HG02763 (cell line): ENCODE measurements around the gene CMTM8.

Source experiments
- ATAC-seq: cut with Tn5 transposase; IDR thresholded peaks from one replicate; pipeline ENCODE4 v1.9.1; 2021; ENCODE audit warnings: mild to moderate bottlenecking, moderate library complexity; ENCODE audit not compliant: unreplicated experiment

The CMTM8 gene

DNA sequence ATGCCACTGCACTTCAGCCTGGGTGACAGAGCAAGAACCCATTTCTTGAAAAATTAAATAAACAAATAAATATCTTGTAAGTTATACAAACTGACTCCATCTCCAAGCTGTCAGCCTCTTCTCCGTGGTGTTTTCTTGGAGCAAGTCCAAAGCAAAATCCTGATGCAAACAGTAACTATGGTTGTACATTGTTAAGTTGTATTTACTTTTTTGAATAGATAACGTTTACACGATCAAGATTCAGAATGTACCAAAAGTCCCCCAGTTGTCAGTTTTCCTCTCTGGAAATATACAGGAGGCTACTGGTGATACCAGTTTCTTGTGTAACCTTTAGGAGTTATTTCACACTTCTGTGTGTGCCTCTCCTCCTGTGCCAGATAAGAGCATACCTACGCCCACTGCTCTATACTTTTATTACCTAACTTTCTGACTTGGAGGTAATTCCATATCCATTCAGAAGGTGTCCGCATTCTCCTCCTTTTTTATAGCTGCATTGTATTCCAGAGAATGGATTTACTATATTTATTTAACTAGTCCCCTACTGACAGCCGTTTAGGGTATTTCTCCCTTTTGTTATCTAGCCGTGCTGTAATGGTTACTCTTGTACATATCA, 167.3 kb downstream of the CMTM8 start:
- ATAC-seq, result no peak

DNA sequence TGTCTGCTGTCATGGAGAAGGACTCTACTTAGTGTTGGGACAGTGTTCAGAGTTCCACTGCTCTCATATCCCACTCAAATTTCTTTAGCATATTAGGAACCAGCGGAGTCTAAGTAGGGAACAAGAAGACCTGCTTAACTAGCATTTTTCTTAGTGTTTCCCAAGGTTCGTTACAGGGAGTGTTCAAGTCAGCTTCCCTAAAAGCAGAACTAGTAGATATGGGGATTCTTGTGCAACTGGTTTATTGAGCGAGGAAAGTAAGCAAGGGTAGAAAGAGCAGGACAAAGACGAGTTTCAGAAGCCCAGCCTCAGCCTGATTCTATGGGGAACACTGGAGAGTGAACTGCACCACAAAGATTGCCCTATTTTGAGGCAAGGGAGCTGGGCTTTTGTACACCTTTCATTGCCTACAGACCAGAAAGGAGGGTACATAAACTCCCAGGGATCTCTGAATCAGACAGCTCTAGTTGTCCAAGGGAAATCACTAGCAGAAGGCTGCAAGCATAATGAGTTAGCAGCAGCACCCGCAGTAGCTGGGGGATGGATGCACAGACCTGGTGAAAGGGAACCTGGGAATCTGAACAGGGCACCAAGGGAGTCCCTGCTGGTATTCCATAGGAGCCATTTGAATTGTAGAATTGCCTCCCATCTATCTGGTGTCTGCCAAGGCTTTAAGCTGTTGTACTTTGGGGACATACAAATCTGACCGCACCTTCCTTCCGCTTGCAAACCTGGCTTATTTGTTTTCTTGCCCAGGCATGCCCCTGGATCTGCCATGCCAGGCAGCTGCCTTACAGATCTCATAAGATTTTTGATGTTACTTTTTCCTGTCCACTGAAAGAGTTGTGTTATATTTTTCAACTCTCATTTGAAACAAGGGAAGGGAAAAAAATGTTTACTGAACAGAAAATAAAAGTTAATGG, 168.3 kb downstream of the CMTM8 start:
- ATAC-seq, result no peak

DNA sequence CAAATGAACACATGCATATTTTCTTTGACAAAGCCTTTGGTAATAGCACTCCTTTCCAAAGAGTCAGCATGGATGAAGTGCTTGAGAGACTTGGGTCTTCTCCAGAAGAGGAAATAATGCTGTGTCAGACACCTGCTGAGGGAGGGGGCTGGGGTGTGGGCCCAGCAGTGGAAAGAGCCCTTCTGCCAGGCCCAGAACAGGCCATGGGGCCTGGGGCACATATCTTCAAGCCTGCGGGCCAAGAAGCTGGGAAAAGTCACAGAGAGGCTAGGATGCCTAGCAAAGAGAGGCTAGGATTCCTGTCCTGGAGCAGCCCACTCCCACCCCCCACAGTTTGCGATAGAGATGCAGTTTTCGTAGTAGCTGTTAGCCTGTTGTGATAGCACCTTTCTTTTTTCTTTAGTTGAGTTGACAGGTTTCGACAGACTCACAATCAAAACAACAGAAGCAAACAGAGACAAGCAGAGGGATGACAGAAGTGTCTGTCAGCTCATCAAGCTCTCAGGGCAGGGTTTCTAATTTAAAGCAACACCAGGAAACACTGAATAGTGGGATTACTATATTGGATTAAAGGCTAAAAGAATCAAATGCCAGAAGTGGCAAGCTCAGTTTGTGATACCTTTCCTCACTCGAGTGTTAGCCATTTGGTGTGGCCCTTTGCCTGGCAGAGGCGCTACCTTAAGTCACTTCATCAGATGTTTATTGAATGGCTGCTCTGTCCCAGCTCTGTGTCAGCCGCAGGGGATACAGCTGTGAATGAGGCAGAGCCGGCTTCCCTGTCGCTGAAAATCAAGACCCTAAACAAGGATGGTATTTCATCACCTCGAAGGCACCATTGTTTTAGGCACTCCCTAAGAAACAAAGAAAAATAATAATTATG, 172.1 kb downstream of the CMTM8 start:
- ATAC-seq, result no peak

DNA sequence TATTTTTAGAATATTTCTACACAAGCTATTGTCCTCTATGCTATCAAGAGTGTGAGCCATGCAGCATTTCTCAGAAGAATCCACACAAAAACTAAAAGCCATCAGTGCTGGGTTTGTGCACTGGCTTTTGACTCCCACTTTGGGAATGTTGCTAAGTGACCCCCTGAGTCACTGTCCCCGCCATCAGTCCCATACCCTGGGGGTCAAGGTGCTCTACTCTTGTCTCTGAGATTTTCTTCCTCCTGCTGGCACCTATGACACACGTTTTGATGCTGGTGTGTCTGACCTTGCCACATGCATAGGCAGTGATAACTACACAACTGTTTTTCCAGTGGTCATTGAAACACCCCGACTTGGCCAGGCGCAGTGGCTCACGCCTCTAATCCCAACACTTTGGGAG, 173.0 kb downstream of the CMTM8 start:
- ATAC-seq, result no peak

- no peak for ATAC-seq
Observed at GRCh38 chr3:32412887-32413286, 174.4 kb downstream of the CMTM8 start.

DNA sequence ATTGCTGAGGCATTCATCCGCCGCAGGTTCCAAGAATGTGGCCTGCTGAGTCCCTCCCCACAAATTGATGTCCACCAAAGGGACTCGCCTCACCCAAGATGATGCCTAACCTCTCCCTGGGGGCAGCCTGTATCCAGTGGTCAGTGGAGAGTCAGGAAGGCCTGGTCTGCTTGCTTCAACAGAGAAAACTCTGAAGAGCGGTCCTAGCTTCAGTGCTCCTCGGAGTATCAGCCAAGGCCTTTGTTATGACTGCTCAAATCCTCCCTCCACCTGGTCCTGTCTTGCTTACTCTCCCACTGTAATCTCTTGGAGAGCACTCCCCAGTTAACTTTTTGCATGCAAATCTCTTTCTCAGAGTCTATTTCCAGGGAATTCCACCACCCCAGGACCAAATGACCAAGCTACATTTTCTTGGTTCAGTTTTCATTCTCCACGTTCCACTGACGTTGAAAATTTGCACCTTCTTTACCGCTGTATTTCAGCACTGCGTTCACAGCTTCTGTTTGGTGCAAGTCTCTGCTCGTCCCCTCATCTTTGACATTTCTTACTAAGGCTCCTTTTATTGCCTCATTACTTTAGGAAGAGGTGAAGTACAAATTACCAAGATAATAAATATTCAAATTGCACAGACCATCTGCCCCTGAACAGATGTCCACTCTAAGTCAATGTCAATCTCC, 175.5 kb downstream of the CMTM8 start:
- no peak for ATAC-seq

DNA sequence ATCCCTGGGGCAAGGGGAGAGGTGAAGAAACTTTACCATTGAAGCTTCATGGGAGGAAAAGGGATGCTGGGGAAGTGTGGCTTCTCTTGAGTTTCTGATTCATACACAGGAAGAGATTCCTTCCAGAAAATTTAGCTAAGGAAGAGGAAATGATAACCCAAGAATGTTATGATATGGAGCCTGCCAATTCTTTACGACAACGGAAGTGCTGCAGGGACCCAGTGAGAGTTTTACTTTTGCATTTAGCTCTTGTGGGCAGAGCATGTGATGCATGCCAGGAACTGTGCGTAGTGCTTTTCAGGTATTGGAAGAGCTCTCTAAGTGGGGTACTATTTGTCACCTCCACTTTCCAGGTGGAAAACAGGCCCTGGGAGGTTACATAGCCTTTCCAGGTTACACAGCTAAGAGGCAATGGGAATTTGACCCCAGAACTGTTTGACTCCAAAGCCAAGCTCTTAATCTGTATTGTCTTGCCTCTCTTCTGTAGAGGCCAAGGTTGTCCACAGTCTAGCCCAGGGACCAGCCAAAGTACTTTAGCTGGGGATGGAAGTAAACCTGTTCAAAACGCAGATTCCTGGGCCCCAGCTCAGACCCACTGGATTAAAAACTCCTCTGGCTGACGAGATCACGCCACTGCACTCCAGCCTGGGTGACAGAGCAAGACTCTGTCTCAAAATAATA, 176.2 kb downstream of the CMTM8 start:
- ATAC-seq, result no peak

DNA sequence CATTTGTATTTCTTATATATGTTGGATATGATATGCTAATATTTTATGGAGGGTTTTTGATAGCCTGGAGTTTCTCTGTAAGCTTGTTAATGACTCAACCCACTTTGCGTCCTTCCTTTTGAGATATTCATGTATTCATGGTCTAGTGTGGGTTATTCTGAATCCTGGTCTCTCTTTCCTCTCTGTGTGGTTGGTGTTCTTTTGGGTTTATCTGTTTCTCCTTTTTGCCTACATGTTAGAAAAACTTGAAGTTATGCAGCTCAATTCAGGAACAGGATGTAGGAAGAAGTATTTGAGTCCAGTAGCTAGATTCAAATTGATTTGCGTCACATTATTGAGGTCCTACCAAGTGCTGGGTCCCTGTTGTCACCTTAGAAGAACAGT, 181.3 kb downstream of the CMTM8 start:
- no peak for ATAC-seq
